Aorta (tissue), 5 donors: Measurements from ENCODE around the gene TUBGCP2. TPM values are rescaled to one million over a fixed set of nuclear protein-coding genes. Genes with fewer than 3 reads are reported as not detected.

Source experiments
- ATAC-seq: fragments of 200-7000 bp; cut with Tn5 transposase; one replicate; pipeline ENCODE4 v1.9.1; 2022; ENCODE audit warnings: moderate library complexity; ENCODE audit not compliant: low FRiP score
- DNase-seq, 2 donors: peaks; one replicate each; pipeline ENCODE4 v3.0.0-alpha.2; 2020
- H3K27ac ChIP-seq, 2 donors: one replicate each; pipeline ENCODE4 v1.5.1; 2013; ENCODE audit warnings: low read length in 2 of 2, mild to moderate bottlenecking in 2 of 2, moderate library complexity in 2 of 2, control low read depth in 1 of 2, inconsistent platforms in 1 of 2, low read depth in 1 of 2
- H3K27me3 ChIP-seq, 2 donors: one replicate each; pipeline ENCODE4 v1.6.1; 2013; ENCODE audit warnings: control low read depth in 1 of 2, low read length in 1 of 2, mild to moderate bottlenecking in 1 of 2, moderate library complexity in 1 of 2; ENCODE audit not compliant: insufficient read depth in 2 of 2, control insufficient read depth in 1 of 2
- H3K36me3 ChIP-seq, 2 donors: one replicate each; pipeline ENCODE4 v1.6.1; 2013; ENCODE audit warnings: control low read depth in 1 of 2, low read length in 1 of 2, mild to moderate bottlenecking in 1 of 2; ENCODE audit not compliant: insufficient read depth in 2 of 2, control insufficient read depth in 1 of 2
- H3K4me1 ChIP-seq, 2 donors: one replicate each; pipeline ENCODE4 v1.6.1; 2013; ENCODE audit warnings: low read length in 2 of 2, control low read depth in 1 of 2, mild to moderate bottlenecking in 1 of 2, moderate library complexity in 1 of 2; ENCODE audit not compliant: insufficient read depth in 2 of 2, control insufficient read depth in 1 of 2
- H3K4me3 ChIP-seq, 2 donors: one replicate each; pipeline ENCODE4 v1.5.1; 2013; ENCODE audit warnings: low read length in 2 of 2, control low read depth in 1 of 2, mild to moderate bottlenecking in 1 of 2
- H3K9me3 ChIP-seq: one replicate; pipeline ENCODE4 v1.6.1; 2013; ENCODE audit warnings: mild to moderate bottlenecking, low read length; ENCODE audit not compliant: control insufficient read depth
- WGBS, 2 donors: extraction: QIAGEN DNeasy Blood & Tissue Kit; methylation state at CpG; one replicate each; pipeline ENCODE4 v1.1.7; 2013; 5-methylcytosine and 5-hydroxymethylcytosine counted together
- intact Hi-C, 2 donors: fragments of 100-400 bp; cut with DNase I; formaldehyde crosslinking; loops; one replicate each; pipeline versions ENCODE4 v1.14.2 to v1.15.0; 2022
- polyA plus RNA-seq, 2 donors: library from polyadenylated mRNA; stranded (reverse); fragments of 200-250 nt; gene quantifications; one replicate each; pipeline ENCODE4 v1.2.3, GENCODE V29; 2013
- total RNA-seq, 2 donors: library from RNA; stranded (reverse); fragmentation: NEBNext Ultra II Directional; extraction: Animal tissue kit (Norgen Biotek cat#: 25700); gene quantifications; one replicate each; pipeline ENCODE4 v1.2.1, GENCODE V29; 2021
- donor health status: healthy with polysubstance abuse.
- donor health status: Bipolar disorder and iron deficiency.
- donor health status: DM: no; HTN: no; CAD: no.
- donor health status: DM: no; HTN: no; CAD: no.
- donor health status: DM: yes; HTN: yes; CAD: no.

Gene TUBGCP2
- total and polyA plus RNA-seq, 4 donors = 11.3 to 194 (median 44.6) TPM

DNA sequence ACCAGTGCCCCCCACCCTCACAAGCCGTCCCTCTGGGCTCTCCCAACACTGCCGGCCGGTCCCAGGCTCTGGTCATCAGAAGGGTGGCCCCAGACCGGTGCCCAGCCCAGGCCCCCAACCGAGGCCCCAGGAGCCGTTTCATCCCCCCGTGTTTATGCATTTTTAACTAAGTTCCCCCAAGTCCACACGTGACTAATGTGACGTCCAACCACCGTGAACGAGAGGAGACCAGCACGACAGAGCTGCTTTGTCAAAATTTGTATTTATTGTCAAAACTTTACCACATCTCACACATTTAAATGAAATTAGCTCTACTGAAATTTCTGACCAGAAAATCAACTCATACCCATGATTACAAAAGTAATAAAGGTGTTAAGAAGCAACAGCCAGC lies 62.4 kb downstream of the TUBGCP2 start:
- no peak overlapping the region for H3K4me3 ChIP-seq
- H3K4me1 ChIP-seq = no peaks in the 10 kb centered on the region
- ATAC-seq (no peak), DNase-seq (no peak)
- 48 to 52% methylated on average over 12 of the region's 12 CpGs for WGBS, 2 donors
- intact Hi-C loops = no loop called here
- no peaks in the 10 kb centered on the region for H3K9me3 ChIP-seq
- no peak overlapping the region for H3K27ac ChIP-seq
- H3K36me3 ChIP-seq = no peaks in the 10 kb centered on the region
- H3K27me3 ChIP-seq = no peaks in the 10 kb centered on the region

DNA sequence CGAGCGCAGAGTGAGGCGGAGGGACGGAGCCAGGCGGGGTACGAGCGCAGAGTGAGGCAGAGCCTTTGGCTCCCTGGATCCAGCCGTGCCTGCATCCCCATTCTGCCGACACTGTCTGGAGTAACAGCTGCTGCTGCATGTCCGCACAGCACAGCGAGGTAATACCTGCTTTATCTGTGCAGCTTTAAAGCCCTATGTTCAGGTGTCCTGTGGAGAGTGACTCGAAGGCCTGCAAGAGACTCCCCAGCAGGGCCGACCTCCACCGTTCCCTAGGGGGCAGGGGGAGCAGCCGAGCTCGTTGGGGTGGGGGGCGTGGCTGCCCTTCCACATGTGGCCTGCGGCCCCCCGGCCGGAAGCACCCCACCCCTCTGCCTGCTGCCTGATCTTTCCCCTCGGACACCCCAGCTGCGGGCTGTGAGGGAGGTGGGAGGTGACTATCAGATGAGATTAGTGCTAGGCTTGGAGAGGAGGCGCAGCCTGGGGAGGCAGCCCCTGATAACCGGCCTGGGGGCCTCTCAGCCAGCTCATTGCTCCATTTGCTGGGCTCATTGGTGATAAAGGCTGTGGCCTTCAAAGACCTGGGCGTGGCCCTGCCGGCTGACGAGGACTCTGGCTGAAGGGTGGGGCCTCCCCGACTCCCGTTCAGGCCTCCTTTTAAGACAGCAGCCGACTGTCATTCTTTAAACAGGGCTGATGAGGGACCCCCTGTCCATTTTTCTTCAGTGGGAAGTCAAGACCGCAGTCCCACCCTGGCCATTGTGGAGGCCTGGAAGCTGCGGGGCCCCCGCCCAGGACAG lies 63.0 kb downstream of the TUBGCP2 start:
- no peak overlapping the region for H3K4me3 ChIP-seq
- intact Hi-C loops = no loop called here
- ATAC-seq (no peak), DNase-seq (no peak)
- no peak overlapping the region for H3K27ac ChIP-seq
- no peaks in the 10 kb centered on the region for H3K9me3 ChIP-seq
- H3K27me3 ChIP-seq = no peaks in the 10 kb centered on the region
- 60 to 63% methylated on average over 33 of the region's 33 CpGs for WGBS, 2 donors
- no peaks in the 10 kb centered on the region for H3K4me1 ChIP-seq
- H3K36me3 ChIP-seq = no peaks in the 10 kb centered on the region

DNA sequence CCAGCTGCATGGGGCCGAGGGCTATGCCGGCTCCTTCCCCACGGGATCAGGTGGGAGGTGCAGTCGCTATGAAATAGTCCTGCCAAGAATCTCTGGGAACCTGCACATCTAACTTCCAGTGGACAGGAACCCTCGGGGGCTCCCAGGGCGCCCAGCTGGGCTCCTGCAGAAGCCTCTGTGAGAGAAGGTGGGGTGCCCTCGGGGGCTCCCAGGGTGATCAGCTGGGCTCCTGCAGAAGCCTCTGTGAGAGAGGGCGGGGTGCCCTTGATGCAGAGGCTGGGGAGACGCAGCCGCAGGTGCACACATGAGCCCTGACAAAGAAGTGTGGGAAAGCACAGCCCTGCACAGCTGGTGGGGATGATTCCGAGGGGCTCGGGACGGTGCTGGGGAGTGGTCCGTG lies 65.1 kb downstream of the TUBGCP2 start:
- intact Hi-C loops = no loop called here
- ATAC-seq (no peak), DNase-seq (no peak)
- Histone ChIP-seq H3K36me3 (no peaks in the 10 kb centered on the region), H3K4me3 (no peak overlapping the region), H3K9me3 (no peaks in the 10 kb centered on the region), H3K27me3 (no peaks in the 10 kb centered on the region), H3K4me1 (no peaks in the 10 kb centered on the region), H3K27ac (no peak overlapping the region)
- 65 to 73% methylated on average over 12 to 14 of the region's 14 CpGs for WGBS, 2 donors

DNA sequence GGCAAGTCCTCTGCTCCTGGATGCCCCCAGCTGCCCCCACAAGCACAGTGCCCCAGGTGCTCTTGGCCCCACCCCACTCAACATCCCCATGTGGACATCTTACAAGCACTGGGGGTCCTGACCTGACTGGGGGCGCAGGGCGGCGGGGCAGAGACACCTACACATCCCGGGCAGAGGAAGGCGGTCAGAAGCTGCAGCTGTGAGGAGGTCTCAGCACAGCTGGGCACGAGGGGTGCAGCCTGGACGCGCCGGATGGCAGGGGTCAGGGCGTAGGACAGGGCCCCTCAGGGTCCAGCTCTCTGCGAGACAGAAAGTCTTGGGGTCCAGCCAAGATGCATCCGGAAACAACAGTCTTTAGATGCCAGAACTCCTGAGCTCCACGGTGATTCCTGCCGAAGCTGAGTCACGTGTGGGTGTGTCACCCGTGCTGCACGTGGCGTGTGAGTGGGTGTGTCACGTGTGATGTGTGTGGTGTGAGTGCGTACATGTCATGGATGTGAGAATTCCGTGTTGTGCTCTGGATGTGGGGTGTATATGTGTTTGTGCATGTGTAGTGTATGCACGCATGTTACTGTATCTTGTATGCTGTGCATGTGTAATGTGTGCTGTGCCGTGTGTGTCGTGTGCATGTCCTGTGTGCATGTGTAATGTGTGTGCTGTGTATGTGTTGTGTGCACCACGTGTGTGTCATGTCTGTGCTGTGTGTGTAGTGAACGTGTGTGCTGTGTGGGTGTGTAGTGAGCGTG lies 65.9 kb downstream of the TUBGCP2 start:
- H3K36me3 ChIP-seq = no peaks in the 10 kb centered on the region
- no peak overlapping the region for H3K4me3 ChIP-seq
- no peak for ATAC-seq
- no peak for DNase-seq
- H3K27ac ChIP-seq = no peak overlapping the region
- 79 to 83% methylated on average over 27 of the region's 27 CpGs for WGBS, 2 donors
- H3K9me3 ChIP-seq = no peaks in the 10 kb centered on the region
- intact Hi-C loops = no loop called here
- no peaks in the 10 kb centered on the region for H3K4me1 ChIP-seq
- no peaks in the 10 kb centered on the region for H3K27me3 ChIP-seq

DNA sequence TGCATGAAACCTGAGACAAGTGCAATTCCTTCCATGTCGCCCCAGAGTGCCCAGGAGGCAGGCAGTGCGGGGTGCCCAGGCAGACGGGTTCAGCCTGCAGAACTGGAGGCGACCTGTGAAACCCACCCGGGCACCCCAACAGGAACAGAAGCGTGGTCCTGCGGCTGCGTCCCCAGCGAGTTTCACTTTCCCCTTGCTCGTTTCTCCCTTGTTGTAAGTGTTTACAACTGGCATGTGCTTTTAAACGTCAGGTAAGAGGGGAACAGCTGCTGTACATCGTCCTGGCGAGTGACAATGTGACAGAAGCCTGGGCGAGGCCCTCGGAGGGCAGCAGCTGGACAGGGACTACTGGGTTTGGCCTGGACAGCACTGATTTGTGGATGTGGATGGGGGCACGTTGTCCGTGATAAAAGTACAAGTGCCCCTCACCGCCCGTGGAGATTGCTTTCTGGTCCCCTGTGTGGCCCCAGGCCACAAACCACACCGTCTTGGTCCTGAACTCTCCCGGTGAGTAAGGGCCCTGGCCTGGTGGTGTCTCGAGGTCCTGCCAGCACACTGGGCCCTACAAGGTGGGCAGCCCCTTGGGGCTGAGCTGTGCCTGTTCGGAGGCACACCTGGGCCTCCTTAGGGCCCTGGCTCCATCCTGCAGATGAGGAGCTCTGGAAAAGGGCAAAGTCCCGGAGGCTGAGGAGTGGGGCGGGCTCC lies 67.0 kb downstream of the TUBGCP2 start:
- no peaks in the 10 kb centered on the region for H3K36me3 ChIP-seq
- no peak overlapping the region for H3K27ac ChIP-seq
- DNase-seq = no peak
- intact Hi-C loops = no loop called here
- H3K4me3 ChIP-seq = no peak overlapping the region
- H3K4me1 ChIP-seq = no peaks in the 10 kb centered on the region
- no peaks in the 10 kb centered on the region for H3K9me3 ChIP-seq
- ATAC-seq = no peak
- 74 to 76% methylated on average over 25 of the region's 25 CpGs for WGBS, 2 donors
- H3K27me3 ChIP-seq = no peaks in the 10 kb centered on the region

DNA sequence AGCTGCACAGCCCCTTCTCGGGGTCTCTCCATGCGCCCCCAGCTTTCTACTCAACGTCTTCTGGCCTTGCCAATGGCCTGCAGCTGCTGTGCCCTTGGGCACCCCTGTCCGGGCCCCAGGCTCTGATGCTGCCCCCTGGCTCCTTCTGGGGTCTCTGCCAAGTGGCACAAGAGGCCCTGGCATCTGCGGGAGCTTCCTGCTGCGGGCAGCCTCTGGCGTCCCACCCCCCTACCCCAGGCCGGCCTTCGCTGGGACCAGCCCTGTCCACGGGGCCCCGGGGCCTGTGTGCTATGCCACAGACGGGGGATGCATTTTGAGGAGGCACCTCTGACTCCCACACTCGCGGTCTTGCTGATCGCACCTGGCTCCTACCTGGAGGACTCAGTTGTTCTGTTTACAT lies 68.7 kb downstream of the TUBGCP2 start:
- Histone ChIP-seq H3K36me3 (no peaks in the 10 kb centered on the region), H3K9me3 (no peaks in the 10 kb centered on the region), H3K27ac (no peak overlapping the region), H3K4me3 (no peak overlapping the region), H3K4me1 (no peaks in the 10 kb centered on the region), H3K27me3 (no peaks in the 10 kb centered on the region)
- 67% methylated on average over 15 of the region's 15 CpGs for WGBS, 2 donors
- DNase-seq (no peak), ATAC-seq (no peak)
- intact Hi-C loops = no loop called here

DNA sequence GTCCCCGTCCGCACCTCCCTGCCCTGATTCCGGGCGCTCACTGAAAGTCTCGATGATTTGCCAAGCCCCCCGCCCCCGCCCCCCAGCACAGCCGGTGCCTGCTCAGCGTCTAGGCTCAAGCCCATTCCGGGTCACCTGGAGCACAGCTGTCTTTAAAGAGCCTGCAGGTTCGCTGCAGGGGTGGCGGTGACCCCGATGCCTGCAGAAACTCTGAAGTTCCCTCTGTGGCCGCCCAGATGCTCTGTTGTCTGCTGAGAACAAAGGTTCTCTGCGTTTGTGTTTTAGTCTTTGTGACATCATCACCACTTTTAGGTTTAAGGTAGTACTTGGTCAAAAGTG lies 70.2 kb downstream of the TUBGCP2 start:
- Histone ChIP-seq H3K9me3 (no peaks in the 10 kb centered on the region), H3K36me3 (no peaks in the 10 kb centered on the region), H3K27ac (no peak overlapping the region), H3K4me1 (no peaks in the 10 kb centered on the region), H3K4me3 (no peak overlapping the region), H3K27me3 (no peaks in the 10 kb centered on the region)
- 9 to 15% methylated on average over 15 of the region's 15 CpGs for WGBS, 2 donors
- intact Hi-C loops = no loop called here
- no peak for DNase-seq
- no peak for ATAC-seq

DNA sequence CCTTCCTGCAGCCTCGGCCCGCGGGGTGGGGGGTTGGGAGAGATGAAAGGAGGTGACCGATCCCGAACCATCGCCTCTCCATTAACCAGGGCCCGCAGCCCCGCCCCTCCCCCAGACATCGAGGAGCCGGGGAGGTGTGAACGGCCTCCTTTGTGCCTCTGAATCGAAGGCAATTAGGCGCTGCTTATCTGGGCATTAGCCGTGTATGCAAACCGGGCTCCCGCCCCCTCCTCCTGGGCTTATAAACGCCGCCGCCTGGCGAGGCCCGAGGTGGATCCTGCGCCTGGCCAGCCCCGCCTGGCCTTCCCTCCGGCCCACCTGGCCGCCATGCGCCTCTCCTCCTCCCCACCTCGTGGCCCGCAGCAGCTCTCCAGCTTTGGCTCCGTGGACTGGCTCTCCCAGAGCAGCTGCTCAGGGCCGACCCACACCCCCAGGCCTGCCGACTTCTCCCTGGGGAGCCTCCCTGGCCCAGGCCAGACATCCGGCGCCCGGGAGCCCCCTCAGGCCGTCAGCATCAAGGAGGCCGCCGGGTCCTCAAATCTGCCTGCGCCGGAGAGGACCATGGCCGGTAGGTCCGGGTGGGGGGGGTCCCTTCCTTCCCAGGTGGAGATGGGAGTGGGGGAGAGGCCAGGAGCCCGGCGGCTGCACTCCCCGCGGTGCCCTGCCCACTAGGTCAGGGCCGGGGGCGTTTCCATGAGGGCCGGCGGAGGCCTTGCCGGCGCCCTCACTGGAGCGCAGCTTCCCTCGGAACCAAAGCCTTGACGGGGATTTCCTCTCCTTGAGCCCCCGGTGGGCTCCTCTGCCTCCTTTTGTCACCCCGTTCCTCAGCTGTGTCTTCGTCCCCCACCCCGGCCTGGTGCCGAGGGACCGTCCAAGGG lies 70.8 kb downstream of the TUBGCP2 start, which contains the start of gene VENTX:
TSS of gene VENTX (plus strand) at position 268 of the 878 bp plus-strand sequence. CDS start at position 328, 60 bp downstream.
- intact Hi-C loops = no loop called here
- ATAC-seq = no peak
- WGBS, 2 donors = 2 to 5% methylated on average over 58 to 60 of the region's 60 CpGs
- Histone ChIP-seq H3K36me3 (no peaks in the 10 kb centered on the region), H3K27me3 (no peaks in the 10 kb centered on the region), H3K4me1 (no peaks in the 10 kb centered on the region), H3K9me3 (no peaks in the 10 kb centered on the region), H3K27ac (no peak within 1 kb of the TSS), H3K4me3 (no peak within 1 kb of the TSS)
- no peak for DNase-seq
